GM10847 (cell line): ENCODE results near the gene AMER2.

Source experiments
- POLR2A ChIP-seq: IDR thresholded peaks from 2 replicates; pipeline ENCODE4 v1.6.1; 2011; ENCODE audit not compliant: insufficient read length; ENCODE audit errors: extremely low read depth

Gene AMER2

DNA sequence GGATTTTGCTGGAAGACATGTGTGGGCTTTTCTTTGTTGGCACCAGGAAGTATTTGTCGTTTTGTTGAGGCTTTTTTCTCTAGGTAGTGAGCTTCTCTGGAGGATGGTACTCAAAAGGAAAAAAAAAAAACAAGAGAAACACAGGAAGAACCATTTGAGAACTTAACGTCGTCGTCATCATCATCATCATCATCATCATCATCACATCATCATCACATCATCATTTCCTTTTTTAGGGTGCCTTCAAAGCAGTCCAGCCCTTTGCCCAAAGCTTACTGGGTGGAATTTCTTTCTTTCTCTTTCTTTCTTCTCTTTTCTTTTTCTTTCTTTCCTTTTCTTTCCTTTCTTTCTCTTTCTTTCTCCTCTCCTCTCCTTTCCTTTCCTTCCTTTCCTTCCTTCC lies 2.2 kb upstream of the AMER2 start:
- TF ChIP-seq POLR2A, result no peak

GRCh38 chr13:25172303-25172630 lies 179 bp upstream of the AMER2 start:
- no peak for TF ChIP-seq POLR2A

DNA sequence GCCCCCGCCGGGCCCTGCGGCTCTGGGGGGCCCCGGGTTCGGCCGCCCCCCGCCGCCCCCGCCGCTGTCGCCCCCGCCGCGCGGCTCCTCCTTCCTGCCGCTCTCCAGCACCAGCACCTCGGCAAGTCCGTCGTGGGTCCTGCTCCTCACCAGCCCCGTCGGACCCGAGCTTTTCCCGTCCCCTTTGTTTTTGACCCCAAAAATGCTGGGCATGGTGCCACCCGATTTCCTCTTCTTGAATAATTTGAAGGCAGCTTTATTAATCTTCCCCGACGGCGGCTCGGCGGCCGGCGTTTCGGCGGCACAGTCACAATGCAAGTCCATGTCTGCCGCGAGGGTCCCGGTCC lies 945 bp downstream of the AMER2 start:
- no peak for TF ChIP-seq POLR2A

DNA sequence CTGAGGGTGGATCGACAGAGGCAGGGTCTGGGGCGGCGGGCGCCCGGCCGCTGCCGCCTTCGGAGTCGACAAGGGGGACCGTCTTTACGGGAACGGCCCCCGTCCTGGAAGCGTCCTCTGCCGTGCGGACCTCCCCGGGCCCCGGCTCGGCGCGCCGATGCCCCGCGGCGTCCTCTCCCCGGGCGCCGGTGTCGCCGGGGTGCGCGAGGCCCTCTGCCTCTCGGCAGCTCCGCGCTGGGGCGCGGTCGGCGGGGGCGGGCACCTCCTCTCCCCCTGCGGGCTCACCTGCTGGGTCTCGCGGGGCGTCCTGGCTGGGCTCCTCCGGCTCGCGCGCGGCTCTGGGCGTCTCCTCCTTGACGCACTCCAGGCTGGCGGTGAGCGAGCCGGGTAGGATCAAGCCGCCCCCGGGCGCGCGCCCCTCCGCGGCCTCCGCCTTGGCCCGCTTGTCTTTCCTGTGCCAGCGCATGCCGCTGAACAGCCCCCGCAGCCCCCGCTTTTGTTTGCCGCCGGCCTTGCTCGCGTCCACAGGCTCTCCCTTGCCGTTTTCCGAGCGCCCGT lies 1.5 kb downstream of the AMER2 start:
- no peak for TF ChIP-seq POLR2A

DNA sequence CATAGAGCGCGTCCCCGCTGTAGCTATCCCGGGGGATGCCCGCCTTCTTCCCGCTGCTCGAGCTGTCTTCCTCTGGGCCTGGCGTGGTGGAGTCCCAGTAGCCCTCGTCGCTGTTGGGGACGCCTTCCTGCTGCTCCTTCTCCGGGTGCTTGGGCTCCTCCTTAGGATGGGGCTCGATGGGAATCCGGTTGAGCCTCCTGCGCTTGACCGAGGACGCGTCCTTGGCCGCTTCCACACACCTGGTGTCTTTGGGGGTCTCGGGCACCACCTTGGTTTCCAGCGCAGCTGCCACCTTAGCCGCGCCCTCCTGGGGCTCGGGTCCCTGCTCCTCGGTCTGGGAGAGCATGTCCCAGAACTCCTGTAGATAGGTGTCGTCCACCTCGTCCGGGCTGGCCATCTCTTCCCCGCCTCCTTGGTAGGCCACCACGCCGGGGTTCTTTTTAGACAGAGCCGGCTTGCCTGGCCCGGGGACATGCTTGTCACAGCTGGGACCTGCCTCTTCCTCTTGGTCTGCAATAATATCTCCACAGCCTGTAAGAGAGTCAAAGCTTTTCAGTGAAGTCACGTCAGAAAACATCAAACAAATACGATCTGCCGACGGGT lies 2.0 kb downstream of the AMER2 start:
- TF ChIP-seq POLR2A, result no peak

DNA sequence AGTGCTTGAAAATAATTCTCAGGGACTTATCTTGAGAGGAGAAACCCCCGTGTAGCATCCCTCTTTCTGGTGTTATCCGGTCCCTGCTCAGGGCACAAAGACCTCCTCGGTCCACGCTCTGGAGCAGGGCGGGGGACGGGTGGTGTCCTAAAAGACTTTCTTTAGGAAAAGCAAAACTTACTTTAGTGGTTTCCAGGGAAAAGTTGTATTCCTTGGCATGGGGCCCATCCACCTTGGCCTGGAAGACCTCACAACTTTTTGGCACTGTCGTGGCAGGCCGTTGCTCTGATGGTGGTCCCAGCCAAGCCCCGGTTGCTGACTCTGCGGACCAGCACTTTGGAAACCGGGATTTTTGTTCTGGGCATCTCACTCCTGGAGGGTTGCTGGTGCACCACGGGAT lies 2.7 kb downstream of the AMER2 start:
- no peak for TF ChIP-seq POLR2A

DNA sequence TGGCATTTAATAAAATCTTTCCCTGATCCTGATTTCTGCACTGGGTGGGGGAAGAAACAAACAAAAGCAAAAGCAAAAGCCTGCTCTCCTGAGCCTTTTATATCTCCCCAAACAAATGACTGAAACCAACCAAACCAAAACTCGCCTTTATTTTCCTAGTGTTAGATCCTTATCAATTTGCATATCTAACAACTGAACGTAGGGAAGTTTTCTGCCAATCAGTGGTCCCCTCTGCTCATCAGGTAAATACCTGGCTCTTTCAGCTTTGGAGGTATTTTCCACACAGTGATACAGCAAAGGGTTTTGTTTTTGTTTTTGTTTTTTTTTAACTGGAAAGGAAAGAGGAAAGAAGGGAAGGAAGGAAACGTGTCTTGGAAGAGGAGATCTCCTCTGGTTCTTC lies 3.3 kb downstream of the AMER2 start:
- TF ChIP-seq POLR2A, result no peak

DNA sequence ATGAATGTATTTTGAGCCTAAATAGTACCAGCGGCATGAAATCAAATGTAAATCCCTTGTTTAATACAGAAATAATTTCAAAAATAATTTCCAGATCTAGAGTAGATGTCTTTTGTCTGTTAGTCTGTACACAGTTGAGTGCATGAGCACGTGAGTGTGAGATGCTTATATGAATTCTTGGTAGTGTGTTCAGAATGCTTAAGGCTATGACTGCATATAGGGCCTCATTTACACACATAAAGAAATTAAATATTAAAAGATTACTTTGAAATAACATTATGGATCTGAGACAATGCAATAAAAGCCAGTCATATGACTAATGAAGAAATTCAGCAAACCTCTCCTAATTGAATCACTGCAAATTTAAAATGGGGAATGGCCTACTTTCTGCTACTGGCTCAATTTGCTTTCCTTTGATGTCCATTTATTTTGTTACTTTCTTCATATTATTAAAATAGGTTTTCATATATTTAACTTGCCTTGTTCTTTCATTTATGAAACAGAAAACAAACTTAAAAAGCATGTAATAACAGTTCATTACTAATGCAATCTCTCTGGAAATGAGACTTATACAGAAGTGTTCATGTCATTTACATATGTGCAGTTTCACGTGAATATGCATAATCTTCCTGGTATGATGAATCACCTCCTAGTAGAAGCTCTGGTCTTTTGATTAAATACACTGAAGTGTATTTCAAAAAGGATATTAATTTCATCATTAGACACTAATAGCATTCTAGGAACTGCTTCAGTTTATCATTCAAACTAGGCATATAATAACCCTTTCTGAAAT lies 4.5 kb downstream of the AMER2 start:
- no peak for TF ChIP-seq POLR2A

DNA sequence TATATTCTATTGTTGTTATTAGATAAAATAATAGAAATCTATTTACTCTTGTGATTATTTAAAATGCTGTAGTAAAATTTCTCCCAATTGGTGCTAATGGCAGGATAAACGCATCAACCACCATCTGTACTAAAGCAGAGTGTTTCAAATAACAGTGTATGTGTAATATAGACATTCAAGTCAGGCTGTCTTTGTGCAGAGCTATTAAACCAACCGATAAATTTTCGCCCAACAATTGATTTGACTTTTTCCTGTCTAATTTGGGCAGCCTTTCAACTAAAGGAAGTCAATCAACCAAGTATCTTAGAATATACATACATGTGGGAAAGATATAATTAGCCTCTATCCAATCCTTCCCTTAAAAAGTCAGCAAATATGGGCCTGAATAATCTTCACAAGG lies 5.8 kb downstream of the AMER2 start:
- no peak for TF ChIP-seq POLR2A

DNA sequence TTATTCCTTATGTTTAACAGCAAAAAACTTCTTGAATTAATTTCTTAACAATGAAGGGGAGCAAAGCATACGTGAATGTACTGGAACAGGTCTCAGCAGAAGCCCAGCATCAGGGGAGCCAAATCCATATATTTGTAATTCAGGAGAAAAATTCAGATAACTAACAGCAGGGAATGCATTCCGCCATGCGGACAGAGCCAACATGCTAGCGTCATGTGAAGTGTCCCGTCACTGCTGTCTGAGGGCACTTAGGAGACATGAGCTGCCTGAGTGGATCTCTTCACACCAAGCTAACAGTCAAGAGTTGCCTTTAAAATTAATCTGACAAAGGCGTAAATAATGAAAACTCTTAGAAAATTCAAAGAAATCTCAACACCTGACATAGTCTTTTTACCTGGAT lies 6.4 kb downstream of the AMER2 start:
- no peak for TF ChIP-seq POLR2A

- no peak for TF ChIP-seq POLR2A
Measured at GRCh38 chr13:25157681-25158080, 14.4 kb downstream of the AMER2 start.

GRCh38 chr13:25153736-25154135 lies 18.4 kb downstream of the AMER2 start:
- TF ChIP-seq POLR2A, result no peak

DNA sequence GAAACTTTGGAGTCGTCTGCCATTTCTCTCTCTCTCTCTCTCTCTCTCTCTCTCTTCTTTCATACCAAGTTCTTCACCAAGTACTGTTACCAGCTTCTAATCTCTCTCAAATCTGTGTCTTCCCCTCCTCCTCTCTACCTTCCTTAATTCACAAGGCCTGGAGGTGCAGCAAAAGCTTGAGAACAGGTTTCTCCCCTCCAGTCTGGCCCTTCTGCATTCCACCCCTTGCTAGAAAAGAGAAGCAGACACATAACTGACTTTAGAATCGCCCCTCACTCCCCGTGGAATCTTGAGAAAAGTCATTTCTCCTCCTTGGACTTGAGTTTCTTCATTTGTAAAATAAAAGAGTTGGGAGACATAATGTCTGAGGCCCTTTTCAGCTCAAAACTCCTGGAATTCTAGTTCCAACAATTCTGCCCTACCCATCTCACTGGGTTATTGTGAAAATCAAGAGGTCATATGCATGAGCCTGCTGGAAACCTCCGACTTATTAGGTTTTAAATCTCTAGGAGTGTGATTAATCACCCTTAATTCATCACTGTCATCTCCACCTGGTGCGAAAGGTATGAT lies 20.4 kb downstream of the AMER2 start:
- TF ChIP-seq POLR2A, result no peak

DNA sequence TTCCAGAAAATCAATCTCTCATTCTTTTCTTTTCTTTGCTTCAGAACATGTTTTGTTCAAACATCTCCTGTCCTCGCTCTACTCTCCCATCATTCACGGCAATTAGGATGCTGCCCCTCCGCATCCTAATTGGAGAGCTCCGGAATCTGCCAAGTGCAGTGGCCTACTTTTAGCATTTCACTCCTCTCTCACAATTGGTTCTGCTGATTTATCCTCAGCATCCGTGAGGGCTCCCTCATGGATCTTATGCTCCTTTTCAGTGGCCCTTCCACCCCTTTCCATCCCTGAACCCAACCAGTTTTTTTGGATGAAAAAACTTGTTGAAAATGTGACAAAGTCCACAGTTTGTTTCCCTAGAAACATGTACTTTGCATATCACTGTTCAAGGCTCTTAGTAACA lies 22.4 kb downstream of the AMER2 start:
- TF ChIP-seq POLR2A, result no peak

GRCh38 chr13:25148402-25148771 lies 23.7 kb downstream of the AMER2 start:
- no peak for TF ChIP-seq POLR2A

DNA sequence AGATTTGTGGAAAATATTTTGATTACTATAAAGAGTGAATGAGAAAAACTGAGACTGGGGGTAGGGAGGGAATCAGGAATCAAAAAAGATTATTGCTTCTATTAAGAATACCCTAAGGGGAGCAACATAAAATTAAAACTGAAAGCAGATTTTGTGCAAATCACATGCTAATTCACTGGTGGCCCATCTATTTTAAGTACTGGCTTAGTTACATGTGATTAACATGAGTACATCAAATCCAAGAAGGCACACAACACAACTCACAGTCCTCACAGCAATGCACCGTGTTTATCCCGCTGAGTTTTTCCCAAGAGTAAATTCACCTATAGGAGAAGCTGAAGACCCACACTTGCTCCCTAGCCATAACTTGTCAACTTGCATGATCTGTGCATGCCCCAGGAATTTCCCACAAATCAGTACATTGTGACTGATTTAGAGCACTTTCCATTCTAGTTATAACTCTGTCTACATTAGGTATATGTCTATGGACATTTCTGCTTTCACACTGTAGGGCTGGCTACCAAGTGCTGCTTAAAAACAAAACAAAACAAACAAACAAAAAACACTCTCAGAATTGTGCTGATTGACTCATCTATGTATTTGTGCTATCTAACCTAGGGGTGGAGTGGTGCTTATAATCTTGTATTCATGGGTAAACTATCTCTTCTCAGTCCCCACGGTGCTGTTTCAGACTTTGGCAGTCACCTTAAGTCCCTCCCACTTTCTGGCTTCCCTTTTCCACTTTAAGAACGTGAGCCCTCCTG lies 24.3 kb downstream of the AMER2 start:
- no peak for TF ChIP-seq POLR2A
